Measurements from ENCODE around the gene DOCK8.

GRCh38 chr9:259405-260404 lies 45.0 kb downstream of the DOCK8 start:
- TF ChIP-seq EZH2 (IDR thresholded peaks at IDR 0.05; ENCODE audit: insufficient read depth, low read length) = no peak
- TF ChIP-seq, protein P1, sequence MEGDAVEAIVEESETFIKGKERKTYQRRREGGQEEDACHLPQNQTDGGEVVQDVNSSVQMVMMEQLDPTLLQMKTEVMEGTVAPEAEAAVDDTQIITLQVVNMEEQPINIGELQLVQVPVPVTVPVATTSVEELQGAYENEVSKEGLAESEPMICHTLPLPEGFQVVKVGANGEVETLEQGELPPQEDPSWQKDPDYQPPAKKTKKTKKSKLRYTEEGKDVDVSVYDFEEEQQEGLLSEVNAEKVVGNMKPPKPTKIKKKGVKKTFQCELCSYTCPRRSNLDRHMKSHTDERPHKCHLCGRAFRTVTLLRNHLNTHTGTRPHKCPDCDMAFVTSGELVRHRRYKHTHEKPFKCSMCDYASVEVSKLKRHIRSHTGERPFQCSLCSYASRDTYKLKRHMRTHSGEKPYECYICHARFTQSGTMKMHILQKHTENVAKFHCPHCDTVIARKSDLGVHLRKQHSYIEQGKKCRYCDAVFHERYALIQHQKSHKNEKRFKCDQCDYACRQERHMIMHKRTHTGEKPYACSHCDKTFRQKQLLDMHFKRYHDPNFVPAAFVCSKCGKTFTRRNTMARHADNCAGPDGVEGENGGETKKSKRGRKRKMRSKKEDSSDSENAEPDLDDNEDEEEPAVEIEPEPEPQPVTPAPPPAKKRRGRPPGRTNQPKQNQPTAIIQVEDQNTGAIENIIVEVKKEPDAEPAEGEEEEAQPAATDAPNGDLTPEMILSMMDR (IDR thresholded peaks at IDR 0.05; ENCODE audit: insufficient read depth, low read depth, low read length) = no peak
